Trophoblast cell (in vitro differentiated cells and primary cell): ENCODE measurements around the gene KRT78.

Source experiments
- DNase-seq, 2 donors: peaks; one replicate each; pipeline ENCODE4 v3.0.0-alpha.2; 2016
- H2AFZ ChIP-seq: 2 replicates; pipeline ENCODE4 v1.6.1; 2013; ENCODE audit warnings: low read length, moderate library complexity, mild to moderate bottlenecking; ENCODE audit not compliant: insufficient read depth, poor library complexity
- H2AK5ac ChIP-seq: 2 replicates; pipeline ENCODE4 v1.6.1; 2013; ENCODE audit warnings: mild to moderate bottlenecking, low read length
- H2BK120ac ChIP-seq: 2 replicates; pipeline ENCODE4 v1.6.1; 2013; ENCODE audit warnings: low read length, mild to moderate bottlenecking, moderate library complexity; ENCODE audit not compliant: insufficient read depth, poor library complexity
- H2BK12ac ChIP-seq: 2 replicates; pipeline ENCODE4 v1.6.1; 2013; ENCODE audit warnings: mild to moderate bottlenecking, low read length, moderate library complexity
- H2BK5ac ChIP-seq: 2 replicates; pipeline ENCODE4 v1.6.1; 2013; ENCODE audit warnings: low read length, low read depth, moderate library complexity, mild to moderate bottlenecking; ENCODE audit not compliant: poor library complexity
- H3K14ac ChIP-seq: 2 replicates; pipeline ENCODE4 v1.6.1; 2013; ENCODE audit warnings: mild to moderate bottlenecking, low read length
- H3K18ac ChIP-seq: 2 replicates; pipeline ENCODE4 v1.6.1; 2013; ENCODE audit warnings: mild to moderate bottlenecking, low read length
- H3K23ac ChIP-seq: 2 replicates; pipeline ENCODE4 v1.6.1; 2013; ENCODE audit warnings: low read length
- H3K27ac ChIP-seq: 2 replicates; pipeline ENCODE4 v1.5.1; 2013; ENCODE audit warnings: low read depth, mild to moderate bottlenecking, inconsistent platforms, low read length, moderate library complexity
- H3K27me3 ChIP-seq: 2 replicates; pipeline ENCODE4 v1.6.1; 2013; ENCODE audit warnings: inconsistent platforms, mild to moderate bottlenecking, low read length, moderate library complexity; ENCODE audit not compliant: insufficient read depth
- H3K36me3 ChIP-seq, 2 experiments: 1 replicate in 1 of 2; 2 replicates in 1 of 2; pipeline ENCODE4 v1.6.1; 2013; ENCODE audit warnings: low read length in 2 of 2, mild to moderate bottlenecking in 2 of 2, moderate library complexity in 1 of 2; ENCODE audit not compliant: insufficient read depth in 2 of 2, control insufficient read depth in 1 of 2
- H3K4ac ChIP-seq: 2 replicates; pipeline ENCODE4 v1.6.1; 2013; ENCODE audit warnings: low read depth, mild to moderate bottlenecking, low read length, moderate library complexity
- H3K4me1 ChIP-seq, 2 experiments: 1 replicate in 1 of 2; 2 replicates in 1 of 2; pipeline ENCODE4 v1.6.1; 2013; ENCODE audit warnings: low read length in 2 of 2, mild to moderate bottlenecking in 2 of 2, moderate library complexity in 1 of 2; ENCODE audit not compliant: insufficient read depth in 2 of 2, control insufficient read depth in 1 of 2
- H3K4me2 ChIP-seq: 2 replicates; pipeline ENCODE4 v1.6.1; 2013; ENCODE audit warnings: inconsistent platforms, mild to moderate bottlenecking, low read length, moderate library complexity
- H3K4me3 ChIP-seq: 2 replicates; pipeline ENCODE4 v1.5.1; 2013; ENCODE audit warnings: mild to moderate bottlenecking, low read depth, low read length, inconsistent platforms
- H3K79me1 ChIP-seq: one replicate; pipeline ENCODE4 v1.6.1; 2013; ENCODE audit warnings: low read length
- H3K79me2 ChIP-seq: 2 replicates; pipeline ENCODE4 v1.6.1; 2013; ENCODE audit warnings: low read length, mild to moderate bottlenecking; ENCODE audit not compliant: control insufficient read depth, insufficient read depth, poor library complexity
- H3K9ac ChIP-seq: 2 replicates; pipeline ENCODE4 v1.6.1; 2013; ENCODE audit warnings: mild to moderate bottlenecking, low read length
- H3K9me3 ChIP-seq: 2 replicates; pipeline ENCODE4 v1.6.1; 2013; ENCODE audit warnings: low read depth, mild to moderate bottlenecking, control low read depth, inconsistent platforms, low read length; ENCODE audit not compliant: insufficient read depth
- H4K12ac ChIP-seq: 2 replicates; pipeline ENCODE4 v1.6.1; 2013; ENCODE audit warnings: low read depth, mild to moderate bottlenecking, low read length, moderate library complexity
- H4K8ac ChIP-seq: 2 replicates; pipeline ENCODE4 v1.6.1; 2013; ENCODE audit warnings: low read depth, mild to moderate bottlenecking, low read length, moderate library complexity
- H4K91ac ChIP-seq: one replicate; pipeline ENCODE4 v1.6.1; 2013; ENCODE audit warnings: low read depth, mild to moderate bottlenecking, low read length, moderate library complexity
- WGBS: extraction: QIAGEN DNeasy Blood & Tissue Kit; methylation state at CpG from one replicate; pipeline ENCODE4 v1.1.7; 2013; ENCODE audit warnings: missing lambda C conversion rate; ENCODE audit not compliant: insufficient read length, insufficient coverage; ENCODE audit errors: extremely low coverage; 5-methylcytosine and 5-hydroxymethylcytosine counted together

KRT78 gene

DNA sequence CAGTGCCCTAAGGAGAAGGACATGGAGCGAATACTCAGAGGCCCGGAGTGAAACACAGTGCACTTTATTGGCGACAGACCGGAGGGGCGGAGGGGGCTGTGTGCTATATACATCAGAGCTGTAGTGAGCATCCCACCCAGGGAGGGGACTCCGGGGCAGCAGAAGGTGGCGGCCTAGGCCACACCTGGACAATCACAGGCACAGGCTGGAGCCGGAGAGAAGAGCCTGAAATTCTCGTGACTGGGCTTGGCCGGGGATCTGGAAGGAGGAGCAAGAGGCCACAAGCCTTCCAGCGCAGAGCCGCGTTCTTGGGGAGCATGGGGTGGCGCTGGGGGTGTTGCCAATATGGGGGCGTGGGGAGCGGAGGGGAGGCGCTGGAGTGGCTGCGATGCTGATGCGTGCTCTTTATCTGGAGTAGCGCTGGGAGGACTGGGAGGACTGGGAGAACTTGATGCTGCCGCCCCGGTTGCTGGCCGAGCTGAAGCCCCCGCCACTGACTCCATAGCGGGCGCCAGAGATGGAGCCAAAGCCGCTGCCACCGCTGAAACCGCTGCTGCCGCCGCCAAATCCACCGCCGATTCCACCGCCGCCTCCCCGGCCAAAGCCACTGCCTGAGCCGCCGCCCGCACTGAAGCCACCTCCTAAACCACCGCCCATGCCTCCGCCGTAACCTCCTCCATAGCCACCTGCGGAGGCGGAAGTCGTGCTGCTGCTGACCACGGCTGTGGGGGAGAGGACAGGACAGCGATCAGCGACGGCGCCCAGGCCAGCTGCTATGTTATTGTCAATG, 59.0 kb downstream of the KRT78 start:
- no CpG with 5 or more reads among the region's 50 CpGs for WGBS
- H4K91ac ChIP-seq, result no peak overlapping the region
- H3K27ac ChIP-seq, result no peak overlapping the region
- H3K79me1 ChIP-seq, result no peaks in the 10 kb centered on the region
- no peak overlapping the region for H2BK120ac ChIP-seq
- no peak overlapping the region for H3K18ac ChIP-seq
- H2BK12ac ChIP-seq, result no peak overlapping the region
- no peak overlapping the region for H3K14ac ChIP-seq
- H4K12ac ChIP-seq, result no peak overlapping the region
- no peak overlapping the region for H3K4me2 ChIP-seq
- H3K23ac ChIP-seq, result no peak overlapping the region
- H3K27me3 ChIP-seq, result no peaks in the 10 kb centered on the region
- no peak overlapping the region for H2BK5ac ChIP-seq
- H3K9ac ChIP-seq, result no peak overlapping the region
- no peaks in the 10 kb centered on the region for H3K4me1 ChIP-seq
- no peak overlapping the region for H2AFZ ChIP-seq
- no peaks in the 10 kb centered on the region for H3K36me3 ChIP-seq
- no peaks in the 10 kb centered on the region for H3K79me2 ChIP-seq
- no peak overlapping the region for H2AK5ac ChIP-seq
- DNase-seq, result peak; percentile 8 to 59
- no peak overlapping the region for H3K4me3 ChIP-seq
- H3K9me3 ChIP-seq, result peaks cover 2% of the 10 kb centered on the region
- H4K8ac ChIP-seq, result no peak overlapping the region
- no peak overlapping the region for H3K4ac ChIP-seq

DNA sequence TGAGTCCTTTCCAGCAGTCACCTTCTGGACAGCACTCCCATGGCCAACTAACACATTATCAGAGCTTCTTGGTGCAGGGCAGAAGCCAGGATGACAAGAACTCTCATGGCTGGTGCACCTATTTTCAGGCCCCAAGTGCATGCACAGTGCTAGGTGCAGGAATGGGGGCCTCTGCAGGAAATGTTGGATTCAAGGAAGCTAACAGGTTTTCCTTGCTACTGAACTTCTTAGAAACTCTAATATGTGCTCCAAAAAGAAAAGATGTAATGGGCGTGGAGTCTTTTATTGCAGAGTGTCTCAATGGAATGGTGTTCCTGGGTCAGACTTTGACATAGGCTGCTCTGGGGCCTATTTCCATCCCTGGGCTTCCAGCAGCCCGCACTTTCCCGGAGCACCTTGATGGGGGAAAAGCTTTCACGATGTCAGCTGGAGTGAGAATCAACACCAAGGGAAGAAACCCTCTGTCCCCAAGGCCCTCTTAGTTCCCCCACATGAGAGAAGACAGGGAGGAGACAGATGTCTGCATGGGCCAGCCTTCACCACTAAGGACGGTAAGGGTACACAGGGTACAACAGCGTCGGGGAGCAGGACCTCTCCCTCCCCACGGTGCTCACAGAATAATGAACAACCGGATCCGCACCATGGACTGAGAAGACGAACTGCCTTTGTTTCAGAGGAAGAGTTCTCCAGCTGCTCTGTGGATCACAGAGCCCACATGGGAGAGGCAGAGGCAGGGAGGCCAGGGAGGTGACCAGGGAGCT, 59.7 kb downstream of the KRT78 start:
- Histone ChIP-seq H3K79me2 (no peaks in the 10 kb centered on the region), H3K27ac (no peak overlapping the region), H3K18ac (no peak overlapping the region), H3K4me1 (no peaks in the 10 kb centered on the region), H3K27me3 (no peaks in the 10 kb centered on the region), H2AFZ (no peak overlapping the region), H4K8ac (no peak overlapping the region), H3K9me3 (peaks cover 2% of the 10 kb centered on the region), H4K91ac (no peak overlapping the region), H3K36me3 (no peaks in the 10 kb centered on the region), H3K4me3 (no peak overlapping the region), H3K79me1 (no peaks in the 10 kb centered on the region), H2AK5ac (no peak overlapping the region), H3K23ac (no peak overlapping the region), H2BK120ac (no peak overlapping the region), H2BK5ac (no peak overlapping the region), H2BK12ac (no peak overlapping the region), H4K12ac (no peak overlapping the region), H3K14ac (no peak overlapping the region), H3K9ac (no peak overlapping the region), H3K4me2 (no peak overlapping the region), H3K4ac (no peak overlapping the region)
- WGBS, result no CpG with 5 or more reads among the region's 11 CpGs
- DNase-seq, result no peak

DNA sequence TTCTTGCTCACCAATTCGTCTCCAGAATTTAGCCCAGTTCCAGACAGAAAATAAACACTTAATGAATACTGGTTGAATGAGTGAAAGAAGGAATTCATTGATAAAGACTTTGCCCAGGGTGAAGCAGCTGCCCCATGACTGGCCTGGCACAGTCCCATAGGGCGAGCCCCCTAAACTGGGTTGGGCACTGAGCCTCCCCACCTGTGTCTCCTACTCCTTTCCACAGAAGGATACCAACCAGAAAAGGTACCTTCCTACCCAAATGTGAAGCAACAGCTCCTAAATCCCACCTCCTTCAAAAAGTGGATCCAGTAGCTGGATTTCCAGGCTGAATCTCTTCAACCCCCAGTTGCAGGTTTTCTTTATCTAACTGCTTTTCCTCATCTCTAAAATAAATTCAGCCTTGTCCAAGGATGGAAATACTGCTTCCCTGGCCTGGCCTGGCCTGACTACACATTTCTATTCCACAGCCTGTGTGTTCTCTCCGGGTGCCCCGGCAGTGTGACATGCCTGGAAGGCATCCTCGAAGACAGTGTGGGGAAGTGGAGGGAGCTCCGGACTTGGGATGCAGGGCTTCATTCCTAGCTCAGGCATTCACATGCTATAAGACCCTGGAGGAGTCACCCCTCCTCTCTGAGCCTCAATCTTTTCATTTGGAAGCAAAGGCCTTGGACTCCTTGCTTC, 60.5 kb downstream of the KRT78 start:
- H3K79me2 ChIP-seq, result no peaks in the 10 kb centered on the region
- no peaks in the 10 kb centered on the region for H3K9me3 ChIP-seq
- no peak overlapping the region for H2BK12ac ChIP-seq
- H3K27me3 ChIP-seq, result no peaks in the 10 kb centered on the region
- H3K27ac ChIP-seq, result no peak overlapping the region
- no peak overlapping the region for H2BK5ac ChIP-seq
- H4K91ac ChIP-seq, result no peak overlapping the region
- no peak overlapping the region for H2BK120ac ChIP-seq
- H3K18ac ChIP-seq, result no peak overlapping the region
- H3K4me2 ChIP-seq, result no peak overlapping the region
- no peaks in the 10 kb centered on the region for H3K36me3 ChIP-seq
- no peak overlapping the region for H2AK5ac ChIP-seq
- H3K4me1 ChIP-seq, result no peaks in the 10 kb centered on the region
- no CpG with 5 or more reads among the region's 6 CpGs for WGBS
- no peak overlapping the region for H2AFZ ChIP-seq
- H4K12ac ChIP-seq, result no peak overlapping the region
- no peak overlapping the region for H3K4me3 ChIP-seq
- H3K9ac ChIP-seq, result no peak overlapping the region
- H4K8ac ChIP-seq, result no peak overlapping the region
- no peaks in the 10 kb centered on the region for H3K79me1 ChIP-seq
- H3K4ac ChIP-seq, result no peak overlapping the region
- H3K14ac ChIP-seq, result no peak overlapping the region
- H3K23ac ChIP-seq, result no peak overlapping the region
- DNase-seq, result no peak
